Endothelial cell of umbilical vein (primary cell): ENCODE data around the gene CAP2. TPM values are rescaled to one million over a fixed set of nuclear protein-coding genes. Genes with fewer than 3 reads are reported as not detected.

Source experiments
- BruUV-seq: library from RNA; stranded (reverse); fragments of 400-500 nt; replicated peaks from 2 replicates; lab custom pipeline; 2021; lab: Mats Ljungman, UMichigan
- CTCF ChIA-PET: fragments of 300-600, 350-600 bp; sonication (Branson Sonifier 250); formaldehyde crosslinking; loops from one replicate; lab custom pipeline; 2021; ENCODE audit warnings: antibody characterized with exemption, inconsistent platforms; lab: Charles Lee
- POLR2A ChIA-PET: fragments of 300-600, 350-600 bp; sonication (Branson Sonifier 250); formaldehyde crosslinking; loops from one replicate; lab custom pipeline; 2021; ENCODE audit warnings: antibody characterized with exemption, inconsistent platforms; lab: Charles Lee
- DNase-seq: peaks from one replicate; pipeline ENCODE4 v3.0.0-alpha.2; 2011; ENCODE audit warnings: low read depth, low spot score
- FAIRE-seq: peaks from 2 replicates; lab custom pipeline; 2011; peaks lifted over from hg19 to GRCh38; lab: Jason Lieb, UNC
- H2AFZ ChIP-seq: 2 replicates; pipeline ENCODE4 v1.6.0; 2012; ENCODE audit warnings: low read depth, low read length, control low read depth, inconsistent platforms
- H3K27ac ChIP-seq: 2 replicates; pipeline ENCODE4 v1.5.1; 2011; ENCODE audit warnings: low read depth, mild to moderate bottlenecking, control low read depth, low read length, moderate library complexity; ENCODE audit not compliant: insufficient read depth
- H3K27me3 ChIP-seq, 2 experiments: 2 replicates each; pipeline versions ENCODE4 v1.6.0 to v1.6.1; 2011; ENCODE audit warnings: low read length in 2 of 2, mixed read lengths in 1 of 2; ENCODE audit not compliant: control insufficient read depth in 2 of 2, insufficient read depth in 2 of 2
- H3K36me3 ChIP-seq, 2 experiments: 2 replicates in 1 of 2; 3 replicates in 1 of 2; pipeline ENCODE4 v1.5.1; 2011; ENCODE audit warnings: low read length in 2 of 2, mild to moderate bottlenecking in 1 of 2, moderate library complexity in 1 of 2; ENCODE audit not compliant: control insufficient read depth in 2 of 2, insufficient read depth in 2 of 2; ENCODE audit errors: extremely low read depth in 1 of 2
- H3K4me1 ChIP-seq: 3 replicates; pipeline ENCODE4 v1.5.1; 2011; ENCODE audit warnings: mild to moderate bottlenecking, low read length; ENCODE audit not compliant: control insufficient read depth, insufficient read depth; ENCODE audit errors: extremely low read depth
- H3K4me2 ChIP-seq: 2 replicates; pipeline ENCODE4 v1.6.1; 2011; ENCODE audit warnings: low read length, control low read depth, mixed read lengths; ENCODE audit not compliant: insufficient read depth
- H3K4me3 ChIP-seq, 3 experiments: fragments of 200-600 bp in 1 of 3; sonication (generic), shearing (Covaris generic) in 1 of 3; replicated peaks in 1 of 3; 2 replicates each; pipeline ENCODE4 v1.5.1; 2011 to 2016; ENCODE audit warnings: control low read depth in 3 of 3, low read length in 3 of 3, mild to moderate bottlenecking in 2 of 3, inconsistent platforms in 1 of 3, low read depth in 1 of 3, moderate library complexity in 1 of 3; ENCODE audit not compliant: insufficient read depth in 1 of 3
- H3K79me2 ChIP-seq: 2 replicates; pipeline ENCODE4 v1.6.0; 2012; ENCODE audit warnings: low read length, inconsistent platforms; ENCODE audit not compliant: control insufficient read depth, insufficient read depth
- H3K9ac ChIP-seq: replicated peaks from 2 replicates; pipeline ENCODE3; 2011; ENCODE audit warnings: low read length, control low read depth; ENCODE audit not compliant: insufficient read depth; ENCODE audit errors: extremely low read depth
- H3K9me1 ChIP-seq: replicated peaks from 3 replicates; pipeline ENCODE4 v1.6.0; 2011; ENCODE audit warnings: mild to moderate bottlenecking, low read length; ENCODE audit not compliant: control insufficient read depth, insufficient read depth; ENCODE audit errors: extremely low read depth
- H3K9me3 ChIP-seq: replicated peaks from 2 replicates; pipeline ENCODE4 v1.5.1; 2012; ENCODE audit warnings: low read length, inconsistent platforms; ENCODE audit not compliant: control insufficient read depth, insufficient read depth
- H4K20me1 ChIP-seq: replicated peaks from 2 replicates; pipeline ENCODE3; 2011; ENCODE audit warnings: mild to moderate bottlenecking, low read length; ENCODE audit not compliant: control insufficient read depth, insufficient read depth; ENCODE audit errors: extremely low read depth
- CTCF ChIP-seq, 2 donors: IDR thresholded peaks; 1 replicate in 1 of 2; 2 replicates in 1 of 2; pipeline ENCODE4 v1.5.1; 2011; ENCODE audit warnings: low read length in 2 of 2, mild to moderate bottlenecking in 2 of 2, moderate library complexity in 2 of 2, control low read depth in 1 of 2, inconsistent platforms in 1 of 2, low read depth in 1 of 2; ENCODE audit not compliant: insufficient read depth in 1 of 2; ENCODE audit errors: extremely low read depth in 1 of 2
- EZH2 ChIP-seq: IDR thresholded peaks from 2 replicates; pipeline ENCODE4 v1.6.1; 2012; ENCODE audit warnings: borderline replicate concordance, low read depth, mild to moderate bottlenecking, moderate library complexity, low read length, inconsistent platforms; ENCODE audit not compliant: severe bottlenecking
- FOS ChIP-seq: IDR thresholded peaks from 2 replicates; pipeline ENCODE4 v1.6.1; 2011; ENCODE audit warnings: mild to moderate bottlenecking, low read length, moderate library complexity, borderline replicate concordance; ENCODE audit not compliant: insufficient read depth
- GATA2 ChIP-seq: IDR thresholded peaks from 2 replicates; pipeline ENCODE4 v1.7.0; 2011; ENCODE audit warnings: low read depth, mild to moderate bottlenecking, moderate library complexity, mixed read lengths, low read length; ENCODE audit not compliant: insufficient read length, insufficient read depth
- JUN ChIP-seq: IDR thresholded peaks from 2 replicates; pipeline ENCODE4 v1.6.1; 2011; ENCODE audit warnings: borderline replicate concordance, low read depth; ENCODE audit not compliant: insufficient read length, insufficient read depth
- MAX ChIP-seq: IDR thresholded peaks from 2 replicates; pipeline ENCODE4 v1.6.1; 2011; ENCODE audit not compliant: insufficient read depth, insufficient read length
- MYC ChIP-seq: IDR thresholded peaks from one replicate; pipeline ENCODE4 v1.6.1; 2011; ENCODE audit warnings: mild to moderate bottlenecking, low read depth, low read length
- POLR2A ChIP-seq: IDR thresholded peaks from 2 replicates; pipeline ENCODE4 v1.6.1; 2012; ENCODE audit warnings: low read depth, mild to moderate bottlenecking, control low read depth, low read length
- POLR2AphosphoS5 ChIP-seq: IDR thresholded peaks from 2 replicates; pipeline ENCODE4 v1.6.1; 2012; ENCODE audit warnings: low read depth, mild to moderate bottlenecking, control low read depth, low read length, moderate library complexity; ENCODE audit not compliant: insufficient read depth
- dilution Hi-C: fragments of 300-500 bp; cut with MboI; formaldehyde crosslinking; loops from one replicate; pipeline ENCODE4 v1.15.0; 2019; ENCODE audit warnings: low sequenced_read_pairs; ENCODE audit not compliant: extremely low pct_ligation_motif_present
- intact Hi-C: fragments of 100-400 bp; cut with micrococcal nuclease; formaldehyde crosslinking; loops from one replicate; pipeline ENCODE4 v1.10.0; 2022
- polyA plus RNA-seq, 4 experiments: library from polyadenylated mRNA; depleted of rRNA in 3 of 4; stranded (reverse) in 3 of 4; unstranded in 1 of 4; fragments of >200 nt; gene quantifications; 2 replicates each; pipeline versions ENCODE4 v1.2.1 to v1.2.3, GENCODE V29; 2011 to 2012; ENCODE audit warnings: missing spikeins in 1 of 4
- total RNA-seq: library from RNA; stranded (reverse); gene quantifications from 2 replicates; pipeline ENCODE4 v1.2.3, GENCODE V29; 2021

CAP2 gene
- total and polyA plus RNA-seq, 2 donors (not counting 3 experiments of a cell fraction or from before 2014, with no cell fraction given): 12.2 to 21.3 TPM

- H3K4me3 ChIP-seq: no peak overlapping the region
- FAIRE-seq (no peak), DNase-seq (no peak)
- BruUV-seq: no TSS peak
- no peaks in the 10 kb centered on the region for H4K20me1 ChIP-seq
- intact Hi-C loops (no loop called here), dilution Hi-C loops (no loop called here)
- no peak overlapping the region for H2AFZ ChIP-seq
- H3K4me2 ChIP-seq: no peak overlapping the region
- no peaks in the 10 kb centered on the region for H3K9me1 ChIP-seq
- POLR2A ChIA-PET: no interaction called here
- no peaks in the 10 kb centered on the region for H3K9me3 ChIP-seq
- no peaks in the 10 kb centered on the region for H3K4me1 ChIP-seq
- no peak overlapping the region for H3K27ac ChIP-seq
- CTCF ChIA-PET: interaction anchor here (0.7 kb wide), 1 partner anchor 108 kb away, joined by 4 read pairs; no protein-coding TSS in a partner anchor
- H3K36me3 ChIP-seq: no peaks in the 10 kb centered on the region
- H3K9ac ChIP-seq: no peak overlapping the region
- no peaks in the 10 kb centered on the region for H3K79me2 ChIP-seq
- TF ChIP-seq POLR2AphosphoS5 (no peak), EZH2 (no peak), POLR2A (no peak), MAX (no peak), MYC (no peak), CTCF (IDR thresholded peaks at IDR 0.05; ENCODE audit: extremely low read depth in 1 of 2, insufficient read depth in 1 of 2, low read depth in 1 of 2, low read length in 2 of 2) (no peak), JUN (no peak), FOS (no peak), GATA2 (no peak)
- no peaks in the 10 kb centered on the region for H3K27me3 ChIP-seq
These were observed 83.1 kb downstream of the CAP2 start for GRCh38 chr6:17476511-17476910.
